ENCODE results near the gene TECTB.

TECTB gene

DNA sequence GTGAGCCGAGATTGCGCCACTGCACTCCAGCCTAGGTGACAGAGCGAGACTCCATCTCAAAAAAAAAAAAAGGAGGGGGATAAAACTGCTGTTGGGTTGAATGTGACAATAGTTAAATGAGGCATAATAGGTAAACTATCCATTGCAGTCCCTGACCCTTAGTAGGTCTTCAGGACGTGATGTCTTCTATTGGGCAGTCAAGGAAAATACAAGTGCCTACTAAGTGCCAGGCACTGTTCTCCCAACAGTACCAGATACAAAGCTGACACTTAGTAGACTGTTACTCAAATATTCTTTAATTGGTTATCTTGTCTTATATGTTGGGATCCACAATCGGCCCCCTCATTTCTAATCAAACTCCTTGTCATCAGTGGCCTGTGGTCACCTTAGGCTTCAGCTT is 63.6 kb downstream of the TECTB start:
- Histone ChIP-seq H3K4me3 (ENCODE audit: severe bottlenecking) (no peak overlapping the region), H3K9me3 (ENCODE audit: severe bottlenecking) (no peaks in the 10 kb centered on the region), H3K4me1 (ENCODE audit: insufficient read depth, poor library complexity, severe bottlenecking) (no peaks in the 10 kb centered on the region), H3K27ac (ENCODE audit: poor library complexity, severe bottlenecking) (no peak overlapping the region), H3K36me3 (ENCODE audit: low read depth) (no peaks in the 10 kb centered on the region), H3K27me3 (ENCODE audit: insufficient read depth, poor library complexity, severe bottlenecking) (no peaks in the 10 kb centered on the region)
- ATAC-seq (ENCODE audit: low read depth) (no peak), DNase-seq (ENCODE audit: low spot score) (no peak)
- TF ChIP-seq, protein P1, sequence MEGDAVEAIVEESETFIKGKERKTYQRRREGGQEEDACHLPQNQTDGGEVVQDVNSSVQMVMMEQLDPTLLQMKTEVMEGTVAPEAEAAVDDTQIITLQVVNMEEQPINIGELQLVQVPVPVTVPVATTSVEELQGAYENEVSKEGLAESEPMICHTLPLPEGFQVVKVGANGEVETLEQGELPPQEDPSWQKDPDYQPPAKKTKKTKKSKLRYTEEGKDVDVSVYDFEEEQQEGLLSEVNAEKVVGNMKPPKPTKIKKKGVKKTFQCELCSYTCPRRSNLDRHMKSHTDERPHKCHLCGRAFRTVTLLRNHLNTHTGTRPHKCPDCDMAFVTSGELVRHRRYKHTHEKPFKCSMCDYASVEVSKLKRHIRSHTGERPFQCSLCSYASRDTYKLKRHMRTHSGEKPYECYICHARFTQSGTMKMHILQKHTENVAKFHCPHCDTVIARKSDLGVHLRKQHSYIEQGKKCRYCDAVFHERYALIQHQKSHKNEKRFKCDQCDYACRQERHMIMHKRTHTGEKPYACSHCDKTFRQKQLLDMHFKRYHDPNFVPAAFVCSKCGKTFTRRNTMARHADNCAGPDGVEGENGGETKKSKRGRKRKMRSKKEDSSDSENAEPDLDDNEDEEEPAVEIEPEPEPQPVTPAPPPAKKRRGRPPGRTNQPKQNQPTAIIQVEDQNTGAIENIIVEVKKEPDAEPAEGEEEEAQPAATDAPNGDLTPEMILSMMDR (IDR thresholded peaks at IDR 0.05; ENCODE audit: poor library complexity, severe bottlenecking), result no peak

DNA sequence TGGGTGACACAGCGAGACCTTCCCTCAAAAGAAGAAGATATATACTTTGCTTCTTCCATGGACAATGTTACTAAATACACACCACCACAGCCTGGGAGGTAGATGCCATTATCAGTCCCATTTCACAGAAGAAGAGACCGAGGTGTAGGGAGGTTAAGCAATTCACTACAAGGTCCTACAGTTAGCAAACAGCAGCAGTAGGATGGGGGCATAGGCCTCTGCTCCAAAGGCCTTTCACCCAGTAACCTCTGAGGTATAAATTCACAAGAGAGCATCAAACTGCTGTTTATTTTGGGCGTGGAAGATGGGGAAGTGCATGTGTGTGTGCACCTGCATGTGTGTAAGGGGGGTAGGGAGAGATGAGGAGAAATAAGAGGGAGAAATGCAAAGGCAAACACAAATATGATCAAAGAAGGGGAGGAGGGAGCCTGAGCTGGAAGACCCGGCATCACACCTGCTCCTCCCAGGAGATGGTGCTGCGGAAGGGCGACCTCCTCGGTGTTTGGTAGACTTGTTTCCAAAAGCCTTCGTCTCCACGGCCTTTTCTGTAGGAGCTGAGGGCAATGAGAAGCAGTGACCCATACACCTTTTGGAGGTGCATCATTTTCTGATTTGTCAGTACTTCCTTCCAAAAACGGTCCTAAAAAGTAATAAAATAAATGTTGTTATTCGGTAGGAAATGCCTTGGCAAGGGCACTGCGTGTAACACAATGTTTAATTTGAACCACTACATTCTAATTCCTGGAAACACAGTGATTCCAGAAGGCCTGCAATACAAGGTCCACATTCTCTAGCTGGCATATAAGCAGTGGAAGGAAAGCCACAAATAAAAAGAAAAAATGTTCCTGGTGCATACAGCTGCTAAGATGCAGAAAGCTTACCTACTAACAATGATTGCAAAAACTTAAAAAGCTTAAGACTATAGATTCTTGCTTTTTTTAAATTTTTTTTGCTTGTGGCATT is 64.8 kb downstream of the TECTB start:
- DNase-seq (ENCODE audit: low spot score), result no peak
- no peaks in the 10 kb centered on the region for H3K27me3 ChIP-seq (ENCODE audit: insufficient read depth, poor library complexity, severe bottlenecking)
- H3K4me1 ChIP-seq (ENCODE audit: insufficient read depth, poor library complexity, severe bottlenecking), result no peaks in the 10 kb centered on the region
- ATAC-seq (ENCODE audit: low read depth), result no peak
- no peak overlapping the region for H3K27ac ChIP-seq (ENCODE audit: poor library complexity, severe bottlenecking)
- H3K4me3 ChIP-seq (ENCODE audit: severe bottlenecking), result no peak overlapping the region
- no peaks in the 10 kb centered on the region for H3K9me3 ChIP-seq (ENCODE audit: severe bottlenecking)
- H3K36me3 ChIP-seq (ENCODE audit: low read depth), result no peaks in the 10 kb centered on the region
- TF ChIP-seq, protein P1 (IDR thresholded peaks at IDR 0.05; ENCODE audit: poor library complexity, severe bottlenecking), result no peak

DNA sequence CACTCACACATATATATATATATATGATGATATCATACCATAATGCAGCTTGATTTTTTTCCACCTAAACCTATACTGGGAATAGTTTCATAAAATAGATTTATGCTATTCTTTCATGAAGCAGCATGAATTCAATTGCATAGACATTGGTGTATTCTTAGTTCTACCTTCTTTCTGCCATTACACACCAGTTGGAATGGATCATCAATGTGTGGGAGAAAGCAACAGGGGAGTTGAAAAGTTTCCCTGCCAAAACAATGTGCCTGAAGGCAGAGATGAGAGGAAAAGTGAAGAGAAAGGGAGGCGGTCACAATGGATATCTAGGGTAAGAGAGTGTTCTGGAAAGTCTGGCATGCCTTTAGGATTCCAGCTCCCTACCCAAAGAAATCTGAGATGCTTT is 65.6 kb downstream of the TECTB start:
- Histone ChIP-seq H3K4me1 (ENCODE audit: insufficient read depth, poor library complexity, severe bottlenecking) (no peaks in the 10 kb centered on the region), H3K36me3 (ENCODE audit: low read depth) (no peaks in the 10 kb centered on the region), H3K4me3 (ENCODE audit: severe bottlenecking) (no peak overlapping the region), H3K27ac (ENCODE audit: poor library complexity, severe bottlenecking) (no peak overlapping the region), H3K9me3 (ENCODE audit: severe bottlenecking) (no peaks in the 10 kb centered on the region), H3K27me3 (ENCODE audit: insufficient read depth, poor library complexity, severe bottlenecking) (no peaks in the 10 kb centered on the region)
- TF ChIP-seq, protein P1 (IDR thresholded peaks at IDR 0.05; ENCODE audit: poor library complexity, severe bottlenecking), result no peak
- ATAC-seq (ENCODE audit: low read depth), result no peak
- DNase-seq (ENCODE audit: low spot score), result no peak

DNA sequence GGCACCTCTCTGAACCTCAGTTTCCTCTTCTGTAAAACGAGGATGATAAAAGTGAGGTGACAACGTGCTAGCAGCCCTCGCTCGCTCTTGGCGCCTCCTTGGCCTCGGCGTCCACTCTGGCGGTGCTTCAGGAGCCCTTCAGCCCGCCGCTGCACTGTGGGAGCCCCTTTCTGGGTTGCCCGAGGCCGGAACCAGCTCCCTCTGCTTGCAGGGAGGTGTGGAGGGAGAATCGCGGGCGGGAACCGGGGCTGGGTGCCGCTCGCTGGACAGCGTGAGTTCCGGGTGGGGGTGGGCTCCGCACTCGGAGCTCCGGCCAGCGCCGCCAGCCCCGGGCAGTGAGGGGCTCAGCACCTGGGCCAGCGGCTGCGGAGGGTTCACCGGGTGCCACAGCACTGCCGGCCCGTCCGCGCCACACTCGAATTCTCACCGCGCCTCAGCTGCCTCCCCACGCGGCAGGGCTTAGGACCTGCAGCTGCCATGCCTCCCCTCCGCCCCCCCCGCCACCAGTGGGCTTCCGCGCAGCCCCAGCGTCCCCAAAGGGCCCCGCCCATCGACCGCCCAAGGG is 66.4 kb downstream of the TECTB start:
- no peak for ATAC-seq (ENCODE audit: low read depth)
- TF ChIP-seq, protein P1 (IDR thresholded peaks at IDR 0.05; ENCODE audit: poor library complexity, severe bottlenecking), result no peak
- no peak for DNase-seq (ENCODE audit: low spot score)

DNA sequence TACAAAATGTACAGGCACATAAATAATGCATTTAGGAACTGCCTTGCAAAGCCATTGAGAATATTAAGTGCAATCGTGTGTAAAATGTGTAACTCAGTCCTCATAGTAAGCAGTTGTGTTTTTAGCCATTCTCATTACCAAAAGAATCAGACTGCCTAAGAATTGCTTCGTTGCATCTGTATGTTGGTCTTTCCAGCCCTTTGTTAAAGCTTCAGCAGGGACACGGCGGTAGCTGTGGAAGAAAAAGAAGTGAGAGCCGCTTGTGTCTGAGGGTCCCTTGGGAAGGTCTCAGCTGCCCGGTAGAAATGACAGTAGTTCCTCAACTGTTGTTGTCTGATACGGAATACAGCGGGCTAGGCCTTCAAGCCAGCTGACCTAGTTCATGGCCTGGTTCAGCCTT is 67.9 kb downstream of the TECTB start:
- H3K9me3 ChIP-seq (ENCODE audit: severe bottlenecking), result no peaks in the 10 kb centered on the region
- no peak overlapping the region for H3K27ac ChIP-seq (ENCODE audit: poor library complexity, severe bottlenecking)
- no peak for DNase-seq (ENCODE audit: low spot score)
- ATAC-seq (ENCODE audit: low read depth), result no peak
- H3K27me3 ChIP-seq (ENCODE audit: insufficient read depth, poor library complexity, severe bottlenecking), result no peaks in the 10 kb centered on the region
- no peaks in the 10 kb centered on the region for H3K36me3 ChIP-seq (ENCODE audit: low read depth)
- no peak overlapping the region for H3K4me3 ChIP-seq (ENCODE audit: severe bottlenecking)
- TF ChIP-seq, protein P1 (IDR thresholded peaks at IDR 0.05; ENCODE audit: poor library complexity, severe bottlenecking), result no peak
- no peaks in the 10 kb centered on the region for H3K4me1 ChIP-seq (ENCODE audit: insufficient read depth, poor library complexity, severe bottlenecking)

More for the DNA sequence above, 66.4 kb downstream of the TECTB start:
- Histone ChIP-seq H3K27me3 (ENCODE audit: insufficient read depth, poor library complexity, severe bottlenecking) (no peaks in the 10 kb centered on the region), H3K36me3 (ENCODE audit: low read depth) (no peaks in the 10 kb centered on the region), H3K4me1 (ENCODE audit: insufficient read depth, poor library complexity, severe bottlenecking) (no peaks in the 10 kb centered on the region), H3K4me3 (ENCODE audit: severe bottlenecking) (no peak overlapping the region), H3K9me3 (ENCODE audit: severe bottlenecking) (no peaks in the 10 kb centered on the region), H3K27ac (ENCODE audit: poor library complexity, severe bottlenecking) (no peak overlapping the region)

All from RWPE2 (cell line).